Kidney epithelial cell (primary cell): Measurements from ENCODE around the gene GAB2. TPM values are rescaled to one million over a fixed set of nuclear protein-coding genes. Genes with fewer than 3 reads are reported as not detected.

Source experiments
- DNase-seq: peaks from one replicate; pipeline ENCODE4 v3.0.0-alpha.2; 2010; ENCODE audit warnings: low read depth
- H3K27me3 ChIP-seq: 2 replicates; pipeline ENCODE4 v1.6.0; 2011; ENCODE audit warnings: low read length; ENCODE audit not compliant: control insufficient read depth, insufficient read depth
- H3K36me3 ChIP-seq: 2 replicates; pipeline ENCODE4 v1.5.1; 2011; ENCODE audit warnings: low read length; ENCODE audit not compliant: control insufficient read depth, insufficient read depth
- H3K4me3 ChIP-seq: 2 replicates; pipeline ENCODE4 v1.5.1; 2011; ENCODE audit warnings: low read depth, mild to moderate bottlenecking, control low read depth, low read length
- CTCF ChIP-seq: IDR thresholded peaks from 2 replicates; pipeline ENCODE4 v1.5.1; 2011; ENCODE audit warnings: mild to moderate bottlenecking, moderate library complexity, low read length, control low read depth, inconsistent platforms; ENCODE audit not compliant: insufficient read depth, poor library complexity, severe bottlenecking
- total RNA-seq: library from RNA; depleted of rRNA; stranded (reverse); fragments of >200 nt; gene quantifications from 2 replicates; pipeline ENCODE4 v1.2.3, GENCODE V29; 2015

Gene GAB2
- total RNA-seq, 1 donor from 2014 or later, result 13.1 TPM

- no peaks in the 10 kb centered on the region for H3K27me3 ChIP-seq
- TF ChIP-seq CTCF, result no peak
- no peak for DNase-seq
- no peak overlapping the region for H3K4me3 ChIP-seq
- no peaks in the 10 kb centered on the region for H3K36me3 ChIP-seq
Observed at GRCh38 chr11:78323363-78323762, 94.3 kb downstream of the GAB2 start.

GRCh38 chr11:78319453-78319955, 98.1 kb downstream of the GAB2 start:
- Histone ChIP-seq H3K4me3 (no peak overlapping the region), H3K27me3 (no peaks in the 10 kb centered on the region), H3K36me3 (no peaks in the 10 kb centered on the region)
- no peak for DNase-seq
- no peak for TF ChIP-seq CTCF

- Histone ChIP-seq H3K4me3 (no peak overlapping the region), H3K36me3 (no peaks in the 10 kb centered on the region), H3K27me3 (no peaks in the 10 kb centered on the region)
- TF ChIP-seq CTCF, result no peak
- DNase-seq, result no peak
Observed at GRCh38 chr11:78318321-78319114, 99.1 kb downstream of the GAB2 start.

GRCh38 chr11:78315724-78316123, 101.9 kb downstream of the GAB2 start:
- no peaks in the 10 kb centered on the region for H3K27me3 ChIP-seq
- DNase-seq, result no peak
- no peak for TF ChIP-seq CTCF
- no peak overlapping the region for H3K4me3 ChIP-seq
- H3K36me3 ChIP-seq, result no peaks in the 10 kb centered on the region

GRCh38 chr11:78314762-78315161, 102.9 kb downstream of the GAB2 start:
- H3K36me3 ChIP-seq, result no peaks in the 10 kb centered on the region
- no peaks in the 10 kb centered on the region for H3K27me3 ChIP-seq
- no peak overlapping the region for H3K4me3 ChIP-seq
- TF ChIP-seq CTCF, result no peak
- DNase-seq, result no peak

GRCh38 chr11:78313898-78314297, 103.7 kb downstream of the GAB2 start:
- Histone ChIP-seq H3K4me3 (no peak overlapping the region), H3K27me3 (no peaks in the 10 kb centered on the region), H3K36me3 (no peaks in the 10 kb centered on the region)
- no peak for DNase-seq
- TF ChIP-seq CTCF, result no peak
